Measurements from ENCODE around the gene SP2. TPM values are rescaled to one million over a fixed set of nuclear protein-coding genes. Genes with fewer than 3 reads are reported as not detected.
A peak's percentile ranks its signal among the peaks of the same experiment; 100 is the strongest.

SP2 gene
- total RNA-seq, 1 donor from 2014 or later, result 12.1 TPM

DNA sequence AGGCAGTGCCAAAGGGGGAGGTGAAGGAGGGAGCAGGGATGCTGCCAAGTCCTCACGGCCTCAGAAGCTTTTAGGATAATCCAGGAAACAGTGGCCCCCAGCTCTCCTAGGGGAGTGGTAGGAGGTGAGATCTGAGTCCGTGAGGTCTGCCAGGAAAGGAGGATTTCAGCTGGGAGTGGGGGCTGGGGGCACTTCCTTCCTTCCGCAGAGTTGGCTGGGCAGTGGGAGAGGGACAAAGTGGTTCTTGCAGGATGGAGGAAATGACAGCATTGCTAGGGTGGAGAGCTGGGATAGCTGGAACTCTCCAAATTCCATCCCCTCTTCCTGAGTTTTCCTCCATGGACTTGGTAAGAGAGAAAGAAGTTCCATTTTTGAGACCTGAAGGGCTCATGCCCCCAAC, 40.3 kb upstream of the SP2 start:
- FAIRE-seq, result no peak
- no peaks in the 10 kb centered on the region for H3K9me3 Mint-ChIP-seq (ENCODE audit: unreplicated experiment)
- no peak overlapping the region for H3K4me3 Mint-ChIP-seq (ENCODE audit: unreplicated experiment)
- no peak overlapping the region for H3K4me3 ChIP-seq (ENCODE audit: insufficient read depth, low read depth, low read length)
- H3K36me3 Mint-ChIP-seq (ENCODE audit: low read depth, unreplicated experiment), result peaks cover 3% of the 10 kb centered on the region
- H3K4me1 Mint-ChIP-seq (ENCODE audit: low read depth, unreplicated experiment), result peaks cover 10% of the 10 kb centered on the region
- no peak for DNase-seq (ENCODE audit: low read depth)
- H3K27me3 ChIP-seq (ENCODE audit: insufficient read depth, low read length), result peaks cover 50% of the 10 kb centered on the region
- H2AFZ ChIP-seq (ENCODE audit: low read depth, low read length), result no peak overlapping the region
- H3K4me2 ChIP-seq (ENCODE audit: low read length), result peak overlapping the region; percentile 2
- H3K27me3 Mint-ChIP-seq (ENCODE audit: low read depth, unreplicated experiment), result peaks cover 55% of the 10 kb centered on the region
- TF ChIP-seq, protein P1, sequence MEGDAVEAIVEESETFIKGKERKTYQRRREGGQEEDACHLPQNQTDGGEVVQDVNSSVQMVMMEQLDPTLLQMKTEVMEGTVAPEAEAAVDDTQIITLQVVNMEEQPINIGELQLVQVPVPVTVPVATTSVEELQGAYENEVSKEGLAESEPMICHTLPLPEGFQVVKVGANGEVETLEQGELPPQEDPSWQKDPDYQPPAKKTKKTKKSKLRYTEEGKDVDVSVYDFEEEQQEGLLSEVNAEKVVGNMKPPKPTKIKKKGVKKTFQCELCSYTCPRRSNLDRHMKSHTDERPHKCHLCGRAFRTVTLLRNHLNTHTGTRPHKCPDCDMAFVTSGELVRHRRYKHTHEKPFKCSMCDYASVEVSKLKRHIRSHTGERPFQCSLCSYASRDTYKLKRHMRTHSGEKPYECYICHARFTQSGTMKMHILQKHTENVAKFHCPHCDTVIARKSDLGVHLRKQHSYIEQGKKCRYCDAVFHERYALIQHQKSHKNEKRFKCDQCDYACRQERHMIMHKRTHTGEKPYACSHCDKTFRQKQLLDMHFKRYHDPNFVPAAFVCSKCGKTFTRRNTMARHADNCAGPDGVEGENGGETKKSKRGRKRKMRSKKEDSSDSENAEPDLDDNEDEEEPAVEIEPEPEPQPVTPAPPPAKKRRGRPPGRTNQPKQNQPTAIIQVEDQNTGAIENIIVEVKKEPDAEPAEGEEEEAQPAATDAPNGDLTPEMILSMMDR (IDR thresholded peaks at IDR 0.05; ENCODE audit: insufficient read depth, low read depth, low read length), result no peak
- no peak overlapping the region for H3K27ac ChIP-seq (ENCODE audit: low read depth, low read length)
- H3K79me2 ChIP-seq (ENCODE audit: insufficient read depth, low read length), result no peaks in the 10 kb centered on the region
- no peaks in the 10 kb centered on the region for H3K36me3 ChIP-seq (ENCODE audit: insufficient read depth, low read length)
- peaks cover 15% of the 10 kb centered on the region for H3K4me1 ChIP-seq (ENCODE audit: insufficient read depth, low read length)
- no peak overlapping the region for H3K9ac ChIP-seq (ENCODE audit: low read length)
- no peaks in the 10 kb centered on the region for H3K9me3 ChIP-seq (ENCODE audit: insufficient read depth, low read depth, low read length)
- H4K20me1 ChIP-seq (ENCODE audit: insufficient read depth, low read length), result no peaks in the 10 kb centered on the region
- H3K27ac Mint-ChIP-seq (ENCODE audit: unreplicated experiment), result no peak overlapping the region

DNA sequence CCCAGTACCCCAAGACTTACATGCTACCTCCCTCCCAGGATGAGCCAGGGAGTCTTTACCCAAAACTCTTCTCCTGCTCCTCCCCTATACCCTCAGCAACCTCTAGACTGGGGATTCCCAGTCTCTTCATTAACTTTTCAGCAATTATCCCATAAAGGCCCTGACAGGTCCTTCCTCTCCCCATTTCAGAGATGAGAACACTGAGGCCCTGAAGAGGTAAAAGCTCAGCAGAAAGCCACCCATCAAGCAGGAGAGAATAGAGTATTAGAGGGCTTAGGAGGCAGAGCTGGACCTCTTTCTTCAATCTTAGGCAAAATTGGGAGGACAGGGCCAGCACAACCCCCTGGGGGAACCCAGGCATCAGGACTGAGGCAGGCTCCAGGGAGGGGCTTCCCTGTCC, 39.2 kb upstream of the SP2 start:
- H3K27ac Mint-ChIP-seq (ENCODE audit: unreplicated experiment), result no peak overlapping the region
- Histone ChIP-seq H3K27ac (ENCODE audit: low read depth, low read length) (no peak overlapping the region), H4K20me1 (ENCODE audit: insufficient read depth, low read length) (no peaks in the 10 kb centered on the region), H3K4me3 (ENCODE audit: insufficient read depth, low read depth, low read length) (no peak overlapping the region), H3K36me3 (ENCODE audit: insufficient read depth, low read length) (no peaks in the 10 kb centered on the region), H3K4me2 (ENCODE audit: low read length) (no peak overlapping the region), H3K9me3 (ENCODE audit: insufficient read depth, low read depth, low read length) (no peaks in the 10 kb centered on the region), H2AFZ (ENCODE audit: low read depth, low read length) (no peak overlapping the region), H3K9ac (ENCODE audit: low read length) (no peak overlapping the region), H3K27me3 (ENCODE audit: insufficient read depth, low read length) (peaks cover 44% of the 10 kb centered on the region), H3K79me2 (ENCODE audit: insufficient read depth, low read length) (no peaks in the 10 kb centered on the region), H3K4me1 (ENCODE audit: insufficient read depth, low read length) (peaks cover 8% of the 10 kb centered on the region)
- TF ChIP-seq, protein P1 (IDR thresholded peaks at IDR 0.05; ENCODE audit: insufficient read depth, low read depth, low read length), result no peak
- no peak for TF ChIP-seq EZH2 (IDR thresholded peaks at IDR 0.05; ENCODE audit: insufficient read depth, low read length)
- H3K4me3 Mint-ChIP-seq (ENCODE audit: unreplicated experiment), result no peak overlapping the region
- FAIRE-seq, result no peak
- peaks cover 10% of the 10 kb centered on the region for H3K4me1 Mint-ChIP-seq (ENCODE audit: low read depth, unreplicated experiment)
- peaks cover 3% of the 10 kb centered on the region for H3K36me3 Mint-ChIP-seq (ENCODE audit: low read depth, unreplicated experiment)
- H3K27me3 Mint-ChIP-seq (ENCODE audit: low read depth, unreplicated experiment), result peaks cover 54% of the 10 kb centered on the region
- DNase-seq (ENCODE audit: low read depth), result no peak
- H3K9me3 Mint-ChIP-seq (ENCODE audit: unreplicated experiment), result no peaks in the 10 kb centered on the region

DNA sequence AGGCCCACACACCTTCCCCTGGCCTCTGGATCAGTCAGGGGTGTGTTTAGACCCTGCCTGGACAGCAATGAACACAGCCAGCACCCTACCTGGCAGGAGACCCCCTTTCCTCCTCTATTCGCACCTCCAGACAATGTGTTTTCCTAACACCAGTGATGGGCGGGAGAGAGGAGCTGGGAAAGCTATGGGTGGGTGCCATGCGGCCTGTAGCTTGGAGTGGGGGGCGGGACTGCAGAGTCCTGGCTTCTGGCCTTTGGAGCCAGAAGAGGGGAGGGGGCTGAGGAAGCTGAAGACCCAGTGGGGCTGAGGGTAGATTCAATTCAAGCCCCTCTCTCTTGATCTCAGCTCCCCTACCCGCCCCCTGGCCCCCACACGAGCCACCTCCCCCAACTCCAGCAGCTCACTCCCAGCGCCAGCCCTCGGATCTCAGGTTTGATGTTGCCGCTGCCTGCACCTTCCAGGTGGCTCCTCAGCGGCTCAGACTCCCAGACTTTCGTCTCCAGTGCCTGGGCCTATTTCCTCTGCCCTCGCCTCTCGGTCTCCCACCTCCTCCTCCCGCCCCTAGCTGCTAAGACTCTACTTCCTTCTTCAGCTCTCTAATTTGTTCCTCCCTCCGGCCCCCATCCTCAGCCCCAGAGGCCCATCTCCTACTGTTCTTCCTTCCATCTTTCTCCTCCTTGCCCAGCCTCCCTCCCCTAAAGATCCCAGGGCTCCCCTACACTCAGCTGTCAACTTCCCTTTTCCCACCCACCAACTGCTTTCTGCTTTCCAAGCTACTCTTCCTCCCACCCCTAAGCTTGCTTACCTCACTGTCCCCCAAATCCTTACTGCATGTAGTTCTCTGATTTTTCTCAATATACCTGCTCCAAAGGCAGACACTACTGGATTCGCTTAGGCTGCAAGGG, 38.2 kb upstream of the SP2 start:
- H3K27me3 ChIP-seq (ENCODE audit: insufficient read depth, low read length), result peaks cover 34% of the 10 kb centered on the region
- no peak overlapping the region for H3K9ac ChIP-seq (ENCODE audit: low read length)
- H3K4me1 ChIP-seq (ENCODE audit: insufficient read depth, low read length), result peaks cover 4% of the 10 kb centered on the region
- Mint-ChIP-seq H3K36me3 (ENCODE audit: low read depth, unreplicated experiment) (peaks cover 3% of the 10 kb centered on the region), H3K27ac (ENCODE audit: unreplicated experiment) (no peak overlapping the region), H3K4me3 (ENCODE audit: unreplicated experiment) (no peak overlapping the region), H3K27me3 (ENCODE audit: low read depth, unreplicated experiment) (peaks cover 44% of the 10 kb centered on the region), H3K9me3 (ENCODE audit: unreplicated experiment) (peaks cover under 1% of the 10 kb centered on the region), H3K4me1 (ENCODE audit: low read depth, unreplicated experiment) (peaks cover 9% of the 10 kb centered on the region)
- no peak overlapping the region for H3K4me3 ChIP-seq (ENCODE audit: insufficient read depth, low read depth, low read length)
- H3K79me2 ChIP-seq (ENCODE audit: insufficient read depth, low read length), result no peaks in the 10 kb centered on the region
- FAIRE-seq (no peak), DNase-seq (ENCODE audit: low read depth) (no peak)
- no peaks in the 10 kb centered on the region for H3K36me3 ChIP-seq (ENCODE audit: insufficient read depth, low read length)
- no peak for TF ChIP-seq EZH2 (IDR thresholded peaks at IDR 0.05; ENCODE audit: insufficient read depth, low read length)
- TF ChIP-seq, protein P1 (IDR thresholded peaks at IDR 0.05; ENCODE audit: insufficient read depth, low read depth, low read length), result no peak
- H3K27ac ChIP-seq (ENCODE audit: low read depth, low read length), result no peak overlapping the region
- no peaks in the 10 kb centered on the region for H4K20me1 ChIP-seq (ENCODE audit: insufficient read depth, low read length)
- no peak overlapping the region for H2AFZ ChIP-seq (ENCODE audit: low read depth, low read length)
- H3K9me3 ChIP-seq (ENCODE audit: insufficient read depth, low read depth, low read length), result no peaks in the 10 kb centered on the region
- no peak overlapping the region for H3K4me2 ChIP-seq (ENCODE audit: low read length)
